Measurements from ENCODE around the gene IHH. TPM values are rescaled to one million over a fixed set of nuclear protein-coding genes. Genes with fewer than 3 reads are reported as not detected.

Gene IHH
- total RNA-seq, 4 donors from 2014 or later = 0.27 TPM; not detected in 3

- intact Hi-C loops (cut with DNase I; ENCODE audit: low total_unique reads) (no loop called here), in situ Hi-C loops (cut with MboI; ENCODE audit: low sequenced_read_pairs in 4 of 4) (loop anchor here in 2 of 4 donors (10.0 to 25.0 kb wide), 3 partner anchors 53 to 250 kb away; partner anchors contain the start of gene PTPRN (in 1 of the 2))
- Histone ChIP-seq H3K4me1 (peaks cover 13 to 24% of the 10 kb centered on the region in 2 donors), H3K36me3 (no peaks in the 10 kb centered on the region), H3K27me3 (peaks cover 57 to 68% (median 68%) of the 10 kb centered on the region in 3 donors), H3K27ac (no peak overlapping the region), H3K4me3 (no peak overlapping the region), H3K9me3 (no peaks in the 10 kb centered on the region)
- ATAC-seq (no peak), DNase-seq (no peak)
- TF ChIP-seq CTCF (IDR thresholded peaks at IDR 0.05 in 4 of 5, conservative IDR thresholded peaks at IDR 0.05 in 1 of 5) (no peak), POLR2A (IDR thresholded peaks at IDR 0.05) (no peak)
These were observed 1.4 kb upstream of the IHH start for GRCh38 chr2:219062081-219062480.

- in situ Hi-C loops (cut with MboI; ENCODE audit: low sequenced_read_pairs in 4 of 4) = loop anchor here in 3 of 4 donors (5.0 to 25.0 kb wide), 5 partner anchors 55 to 252 kb away; partner anchors contain the start of gene PTPRN (in 1 of the 3)
- Histone ChIP-seq H3K4me1 (peaks cover 13 to 24% of the 10 kb centered on the region in 2 donors), H3K36me3 (no peaks in the 10 kb centered on the region), H3K4me3 (peak overlapping the region in 3 of 4 donors; percentile 6 to 34 (median 11)), H3K9me3 (no peaks in the 10 kb centered on the region), H3K27ac (no peak overlapping the region), H3K27me3 (peaks cover 68 to 89% (median 88%) of the 10 kb centered on the region in 3 donors)
- intact Hi-C loops (cut with DNase I; ENCODE audit: low total_unique reads) = no loop called here
- DNase-seq = no peak
- TF ChIP-seq POLR2A (IDR thresholded peaks at IDR 0.05) = no peak
- no peak for TF ChIP-seq CTCF (IDR thresholded peaks at IDR 0.05 in 4 of 5, conservative IDR thresholded peaks at IDR 0.05 in 1 of 5)
- ATAC-seq = no peak
These were observed 717 bp downstream of the IHH start for GRCh38 chr2:219059725-219060682.

GRCh38 chr2:219059375-219059724 lies 1.4 kb downstream of the IHH start:
- Histone ChIP-seq H3K4me3 (peak overlapping the region in 3 of 4 donors; percentile 6 to 34 (median 11)), H3K36me3 (no peaks in the 10 kb centered on the region), H3K9me3 (no peaks in the 10 kb centered on the region), H3K4me1 (peaks cover 13 to 24% of the 10 kb centered on the region in 2 donors), H3K27me3 (peaks cover 65 to 90% (median 90%) of the 10 kb centered on the region in 3 donors), H3K27ac (no peak overlapping the region)
- DNase-seq (no peak), ATAC-seq (no peak)
- TF ChIP-seq CTCF (IDR thresholded peaks at IDR 0.05 in 4 of 5, conservative IDR thresholded peaks at IDR 0.05 in 1 of 5) = no peak
- TF ChIP-seq POLR2A (IDR thresholded peaks at IDR 0.05) = no peak
- intact Hi-C loops (cut with DNase I; ENCODE audit: low total_unique reads) (no loop called here), in situ Hi-C loops (cut with MboI; ENCODE audit: low sequenced_read_pairs in 4 of 4) (loop anchor here in 3 of 4 donors (5.0 to 25.0 kb wide), 3 partner anchors 58 to 253 kb away; partner anchors contain the start of gene PTPRN (in 1 of the 3))

- Histone ChIP-seq H3K36me3 (no peaks in the 10 kb centered on the region), H3K4me1 (peaks cover 13 to 24% of the 10 kb centered on the region in 2 donors), H3K9me3 (no peaks in the 10 kb centered on the region), H3K27ac (no peak overlapping the region), H3K27me3 (peaks cover 69 to 87% (median 84%) of the 10 kb centered on the region in 3 donors), H3K4me3 (peak overlapping the region in 2 of 4 donors; percentile 6 to 34)
- ATAC-seq (peak in 1 of 2 donors; percentile 21), DNase-seq (no peak)
- intact Hi-C loops (cut with DNase I; ENCODE audit: low total_unique reads) = loop anchor here (1.0 kb wide), 2 partner anchors 61 to 97 kb away; no protein-coding TSS in a partner anchor
- TF ChIP-seq CTCF (IDR thresholded peaks at IDR 0.05 in 4 of 5, conservative IDR thresholded peaks at IDR 0.05 in 1 of 5) (no peak), POLR2A (IDR thresholded peaks at IDR 0.05) (no peak)
- in situ Hi-C loops (cut with MboI; ENCODE audit: low sequenced_read_pairs in 4 of 4) = loop anchor here in 3 of 4 donors (5.0 to 25.0 kb wide), 3 partner anchors 59 to 254 kb away; partner anchors contain the start of gene PTPRN (in 1 of the 3)
These were observed 2.0 kb downstream of the IHH start for GRCh38 chr2:219058541-219059374.
